Caco-2 (cell line): Measurements from ENCODE around the gene NAALADL2. TPM values are rescaled to one million over a fixed set of nuclear protein-coding genes. Genes with fewer than 3 reads are reported as not detected.

ENCODE experiments used
- BruUV-seq: library from RNA; stranded (reverse); fragments of 400-500 nt; replicated peaks from 2 replicates; lab custom pipeline; 2021; lab: Mats Ljungman, UMichigan
- CTCF ChIA-PET: fragments of 300-600 bp; sonication (Branson Sonifier 250); formaldehyde crosslinking; loops from one replicate; lab custom pipeline; 2022; ENCODE audit warnings: antibody characterized with exemption; lab: Charles Lee
- POLR2A ChIA-PET: fragments of 300-600 bp; sonication (Branson Sonifier 250); formaldehyde crosslinking; loops from one replicate; lab custom pipeline; 2022; ENCODE audit warnings: antibody characterized with exemption; lab: Charles Lee
- DNase-seq, 2 experiments: peaks; one replicate each; pipeline versions ENCODE4 v3.0.0 to v3.0.0-alpha.2; 2020 to 2022
- H3K27me3 ChIP-seq: replicated peaks from 2 replicates; pipeline ENCODE4 v1.6.0; 2011; ENCODE audit warnings: low read length; ENCODE audit not compliant: control insufficient read depth, insufficient read depth
- H3K36me3 ChIP-seq: 2 replicates; pipeline ENCODE4 v1.5.1; 2011; ENCODE audit warnings: low read length; ENCODE audit not compliant: control insufficient read depth, insufficient read depth
- H3K4me1 ChIP-seq: fragments of 250-450 bp; sonication (Bioruptor Pico); 2 replicates; pipeline ENCODE4 v1.5.1; 2020; ENCODE audit warnings: mild to moderate bottlenecking
- H3K4me3 ChIP-seq: 2 replicates; pipeline ENCODE4 v1.5.1; 2011; ENCODE audit warnings: low read depth, mild to moderate bottlenecking, control low read depth, low read length
- H3K9me3 ChIP-seq: fragments of 250-450 bp; sonication (Bioruptor Pico); 2 replicates; pipeline ENCODE4 v1.5.1; 2020; ENCODE audit warnings: mild to moderate bottlenecking, moderate library complexity
- H3K27ac Mint-ChIP-seq: one replicate; pipeline ENCODE4 v1.8.0; 2022; ENCODE audit warnings: mixed read lengths; ENCODE audit not compliant: unreplicated experiment
- H3K27me3 Mint-ChIP-seq: one replicate; pipeline ENCODE4 v1.8.0; 2022; ENCODE audit warnings: mixed read lengths; ENCODE audit not compliant: insufficient read depth, unreplicated experiment
- H3K36me3 Mint-ChIP-seq: one replicate; pipeline ENCODE4 v1.8.0; 2022; ENCODE audit warnings: mild to moderate bottlenecking, mixed read lengths; ENCODE audit not compliant: insufficient read depth, unreplicated experiment
- H3K4me1 Mint-ChIP-seq: one replicate; pipeline ENCODE4 v1.8.0; 2022; ENCODE audit warnings: low read depth, mixed read lengths; ENCODE audit not compliant: unreplicated experiment
- H3K4me3 Mint-ChIP-seq: one replicate; pipeline ENCODE4 v1.8.0; 2022; ENCODE audit warnings: mild to moderate bottlenecking, moderate library complexity, mixed read lengths; ENCODE audit not compliant: unreplicated experiment
- H3K9me3 Mint-ChIP-seq: one replicate; pipeline ENCODE4 v1.8.0; 2022; ENCODE audit warnings: mixed read lengths; ENCODE audit not compliant: unreplicated experiment
- intact Hi-C: fragments of 100-400 bp; cut with micrococcal nuclease; formaldehyde crosslinking; loops from one replicate; pipeline ENCODE4 v1.10.0; 2022; ENCODE audit not compliant: unreplicated experiment
- total RNA-seq: library from RNA; stranded (reverse); gene quantifications from 2 replicates; pipeline ENCODE4 v1.2.3, GENCODE V29; 2022
- TF ChIP-seq, protein P1 (sequence below), 2 experiments: fragments of 200-600 bp in 1 of 2; IDR thresholded peaks; 1 replicate in 1 of 2; 2 replicates in 1 of 2; pipeline versions ENCODE4 v1.5.1 to v1.8.0; 2011 to 2022; ENCODE audit warnings: antibody characterized with exemption in 1 of 2, control low read depth in 1 of 2, inconsistent platforms in 1 of 2, low read depth in 1 of 2, low read length in 1 of 2, mild to moderate bottlenecking in 1 of 2, moderate library complexity in 1 of 2; ENCODE audit not compliant: insufficient read depth in 1 of 2, severe bottlenecking in 1 of 2, unreplicated experiment in 1 of 2

The NAALADL2 gene
- total RNA-seq, 1 experiment from 2014 or later: 4.4 TPM

DNA sequence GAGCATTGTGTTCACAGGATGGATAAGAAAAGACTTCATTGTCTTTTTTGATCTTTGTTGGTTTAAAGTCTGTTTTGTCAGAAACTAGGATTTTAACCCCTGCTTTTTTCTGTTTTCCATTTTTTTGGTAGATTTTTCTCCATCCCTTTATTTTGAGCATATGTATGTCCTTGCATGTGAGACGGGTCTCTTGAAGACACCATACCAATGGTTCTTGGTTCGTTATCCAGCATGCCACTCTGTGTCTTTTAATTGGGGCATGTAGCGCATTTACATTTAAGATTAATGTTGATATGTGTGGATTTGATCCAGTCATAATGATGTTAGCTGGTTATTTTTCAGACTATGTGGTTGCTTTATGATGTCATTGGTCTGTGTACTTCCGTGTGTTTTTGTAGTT is 687.0 kb downstream of the NAALADL2 start:
- BruUV-seq: no TSS peak
- intact Hi-C loops: no loop called here
- no peaks in the 10 kb centered on the region for H3K4me1 Mint-ChIP-seq
- H3K4me3 Mint-ChIP-seq: no peak overlapping the region
- no peaks in the 10 kb centered on the region for H3K36me3 ChIP-seq
- no peaks in the 10 kb centered on the region for H3K27me3 ChIP-seq
- H3K36me3 Mint-ChIP-seq: no peaks in the 10 kb centered on the region
- ChIA-PET POLR2A (no interaction called here), CTCF (no interaction called here)
- TF ChIP-seq, protein P1, sequence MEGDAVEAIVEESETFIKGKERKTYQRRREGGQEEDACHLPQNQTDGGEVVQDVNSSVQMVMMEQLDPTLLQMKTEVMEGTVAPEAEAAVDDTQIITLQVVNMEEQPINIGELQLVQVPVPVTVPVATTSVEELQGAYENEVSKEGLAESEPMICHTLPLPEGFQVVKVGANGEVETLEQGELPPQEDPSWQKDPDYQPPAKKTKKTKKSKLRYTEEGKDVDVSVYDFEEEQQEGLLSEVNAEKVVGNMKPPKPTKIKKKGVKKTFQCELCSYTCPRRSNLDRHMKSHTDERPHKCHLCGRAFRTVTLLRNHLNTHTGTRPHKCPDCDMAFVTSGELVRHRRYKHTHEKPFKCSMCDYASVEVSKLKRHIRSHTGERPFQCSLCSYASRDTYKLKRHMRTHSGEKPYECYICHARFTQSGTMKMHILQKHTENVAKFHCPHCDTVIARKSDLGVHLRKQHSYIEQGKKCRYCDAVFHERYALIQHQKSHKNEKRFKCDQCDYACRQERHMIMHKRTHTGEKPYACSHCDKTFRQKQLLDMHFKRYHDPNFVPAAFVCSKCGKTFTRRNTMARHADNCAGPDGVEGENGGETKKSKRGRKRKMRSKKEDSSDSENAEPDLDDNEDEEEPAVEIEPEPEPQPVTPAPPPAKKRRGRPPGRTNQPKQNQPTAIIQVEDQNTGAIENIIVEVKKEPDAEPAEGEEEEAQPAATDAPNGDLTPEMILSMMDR (IDR thresholded peaks at IDR 0.05; ENCODE audit: insufficient read depth in 1 of 2, low read depth in 1 of 2, low read length in 1 of 2, severe bottlenecking in 1 of 2, unreplicated experiment in 1 of 2): no peak
- H3K27ac Mint-ChIP-seq: no peak overlapping the region
- no peaks in the 10 kb centered on the region for H3K9me3 ChIP-seq
- no peaks in the 10 kb centered on the region for H3K27me3 Mint-ChIP-seq
- DNase-seq: no peak
- H3K4me3 ChIP-seq: no peak overlapping the region
- H3K4me1 ChIP-seq: no peaks in the 10 kb centered on the region
- H3K9me3 Mint-ChIP-seq: no peaks in the 10 kb centered on the region

DNA sequence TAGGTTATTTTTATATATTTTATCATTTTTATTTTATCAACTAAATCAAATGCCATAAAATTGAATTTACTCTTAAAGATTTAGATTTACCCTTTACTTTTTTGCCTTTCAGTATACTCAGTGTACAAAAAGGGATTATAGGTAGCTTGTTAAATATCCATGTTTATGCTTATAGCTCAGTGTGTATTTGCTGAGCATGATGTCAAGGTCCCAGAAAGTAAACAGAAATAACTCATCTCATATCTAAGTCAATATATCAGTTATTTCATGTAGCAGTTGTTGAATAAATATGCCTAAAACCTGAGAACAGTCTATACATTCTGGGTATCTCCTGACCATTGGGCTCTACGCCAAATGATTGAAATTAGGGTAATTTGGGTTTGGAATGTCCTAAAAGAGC is 693.8 kb downstream of the NAALADL2 start:
- Histone ChIP-seq H3K4me3 (no peak overlapping the region), H3K4me1 (no peaks in the 10 kb centered on the region), H3K27me3 (no peaks in the 10 kb centered on the region), H3K9me3 (no peaks in the 10 kb centered on the region), H3K36me3 (no peaks in the 10 kb centered on the region)
- intact Hi-C loops: no loop called here
- ChIA-PET CTCF (no interaction called here), POLR2A (no interaction called here)
- Mint-ChIP-seq H3K4me1 (no peaks in the 10 kb centered on the region), H3K27me3 (no peaks in the 10 kb centered on the region), H3K9me3 (no peaks in the 10 kb centered on the region), H3K4me3 (no peak overlapping the region), H3K36me3 (no peaks in the 10 kb centered on the region), H3K27ac (no peak overlapping the region)
- no peak for DNase-seq
- TF ChIP-seq, protein P1 (IDR thresholded peaks at IDR 0.05; ENCODE audit: insufficient read depth in 1 of 2, low read depth in 1 of 2, low read length in 1 of 2, severe bottlenecking in 1 of 2, unreplicated experiment in 1 of 2): no peak
- BruUV-seq: no TSS peak

DNA sequence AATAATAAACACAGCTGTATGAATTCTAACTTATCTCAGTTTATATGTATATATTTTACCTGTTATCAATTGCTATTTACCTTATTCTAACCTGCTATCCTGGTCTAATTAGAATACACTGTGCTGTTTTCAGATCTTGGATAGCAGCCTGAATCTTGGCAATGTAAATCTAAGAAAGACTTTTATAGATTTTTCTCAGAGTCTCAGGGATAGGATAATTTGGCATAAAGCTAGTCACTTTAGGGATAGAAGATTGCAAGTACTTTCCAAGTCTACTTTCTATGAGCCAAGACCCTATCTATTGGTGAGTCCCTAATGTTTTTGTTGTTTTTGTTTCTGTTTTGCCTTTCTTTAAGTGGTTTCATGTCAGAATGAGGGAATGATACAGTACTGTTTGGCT is 695.7 kb downstream of the NAALADL2 start:
- H3K4me1 ChIP-seq: no peaks in the 10 kb centered on the region
- Mint-ChIP-seq H3K4me3 (no peak overlapping the region), H3K9me3 (no peaks in the 10 kb centered on the region), H3K4me1 (no peaks in the 10 kb centered on the region), H3K36me3 (no peaks in the 10 kb centered on the region), H3K27ac (no peak overlapping the region), H3K27me3 (no peaks in the 10 kb centered on the region)
- intact Hi-C loops: no loop called here
- BruUV-seq: no TSS peak
- H3K9me3 ChIP-seq: no peaks in the 10 kb centered on the region
- H3K4me3 ChIP-seq: no peak overlapping the region
- no peak for DNase-seq
- POLR2A ChIA-PET: no interaction called here
- no peaks in the 10 kb centered on the region for H3K27me3 ChIP-seq
- no peaks in the 10 kb centered on the region for H3K36me3 ChIP-seq
- TF ChIP-seq, protein P1 (IDR thresholded peaks at IDR 0.05; ENCODE audit: insufficient read depth in 1 of 2, low read depth in 1 of 2, low read length in 1 of 2, severe bottlenecking in 1 of 2, unreplicated experiment in 1 of 2): no peak
- CTCF ChIA-PET: no interaction called here
